H7 (cell line): Measurements from ENCODE around the gene MICALL2. TPM values are rescaled to one million over a fixed set of nuclear protein-coding genes. Genes with fewer than 3 reads are reported as not detected.

Experiments used
- DNase-seq: peaks from one replicate; pipeline ENCODE4 v3.0.0; 2012
- H3K27me3 ChIP-seq: 2 replicates; pipeline ENCODE4 v1.6.0; 2011; ENCODE audit warnings: mild to moderate bottlenecking, low read length; ENCODE audit not compliant: control insufficient read depth, insufficient read depth
- H3K36me3 ChIP-seq: replicated peaks from 2 replicates; pipeline ENCODE4 v1.5.1; 2011; ENCODE audit warnings: low read length; ENCODE audit not compliant: control insufficient read depth, insufficient read depth
- H3K4me3 ChIP-seq: 2 replicates; pipeline ENCODE4 v1.5.1; 2011; ENCODE audit warnings: low read depth, mild to moderate bottlenecking, control low read depth, low read length, moderate library complexity; ENCODE audit not compliant: insufficient read depth
- total RNA-seq: library from RNA; depleted of rRNA; stranded (reverse); fragments of >200 nt; shearing (Covaris generic); gene quantifications from 2 replicates; pipeline ENCODE4 v1.2.3, GENCODE V29; 2014

MICALL2 gene
- total RNA-seq, 1 experiment from 2014 or later: 7.6 TPM

DNA sequence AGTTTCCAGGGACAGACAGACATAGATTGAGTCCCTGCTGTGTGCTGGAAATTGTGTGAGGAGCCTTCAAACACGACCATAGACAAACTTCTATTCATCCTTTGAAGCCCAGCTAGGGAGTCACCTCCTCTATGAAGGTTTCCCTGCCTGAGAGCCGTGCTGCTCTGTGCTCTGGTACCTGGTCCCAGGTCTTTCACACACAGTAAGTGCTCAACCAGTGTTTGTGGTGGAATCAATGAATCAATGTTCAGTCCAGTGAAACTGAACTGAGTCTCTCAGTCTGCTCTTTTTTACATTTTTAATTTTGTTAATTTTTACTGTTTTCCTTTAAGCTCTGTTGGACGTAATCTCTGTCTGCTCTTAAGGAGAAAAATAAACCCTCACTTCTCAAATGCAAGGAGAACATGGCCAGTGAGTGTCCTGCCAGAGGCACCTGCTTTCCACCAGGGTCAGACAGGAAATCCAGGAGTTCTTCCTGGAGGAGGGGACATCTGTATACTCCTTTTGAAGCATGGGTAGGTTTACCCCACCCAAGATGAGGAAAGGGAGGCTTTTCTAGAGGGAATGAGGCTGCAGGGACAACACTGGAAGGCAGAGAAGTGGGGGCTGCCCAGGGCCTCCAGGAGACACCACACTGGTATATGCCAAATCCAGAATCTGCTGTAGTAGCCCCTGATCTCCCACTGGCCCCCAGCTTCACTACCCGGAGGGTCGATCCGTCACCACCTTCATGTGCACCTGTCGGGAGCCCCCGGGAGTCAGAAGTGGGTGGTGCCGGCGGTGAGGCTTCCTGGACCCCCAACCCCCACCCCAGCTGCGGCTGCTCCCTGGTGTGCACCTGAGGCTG is 56.3 kb downstream of the MICALL2 start:
- peaks cover 16% of the 10 kb centered on the region for H3K27me3 ChIP-seq
- H3K36me3 ChIP-seq: no peaks in the 10 kb centered on the region
- no peak overlapping the region for H3K4me3 ChIP-seq
- peak; percentile 59 for DNase-seq

GRCh38 chr7:1402110-1402790 is 57.0 kb downstream of the MICALL2 start:
- DNase-seq: no peak
- peaks cover 16% of the 10 kb centered on the region for H3K27me3 ChIP-seq
- H3K4me3 ChIP-seq: no peak overlapping the region
- H3K36me3 ChIP-seq: no peaks in the 10 kb centered on the region

- no peak overlapping the region for H3K4me3 ChIP-seq
- no peaks in the 10 kb centered on the region for H3K36me3 ChIP-seq
- H3K27me3 ChIP-seq: peaks cover 16% of the 10 kb centered on the region
- no peak for DNase-seq
These were observed 58.3 kb downstream of the MICALL2 start for GRCh38 chr7:1401011-1401410.

- H3K4me3 ChIP-seq: no peak overlapping the region
- no peaks in the 10 kb centered on the region for H3K36me3 ChIP-seq
- peaks cover 16% of the 10 kb centered on the region for H3K27me3 ChIP-seq
- DNase-seq: peak; percentile 55
These were observed 58.9 kb downstream of the MICALL2 start for GRCh38 chr7:1400371-1400770.

- H3K36me3 ChIP-seq: no peaks in the 10 kb centered on the region
- peak; percentile 9 for DNase-seq
- no peak overlapping the region for H3K4me3 ChIP-seq
- peaks cover 3% of the 10 kb centered on the region; the same call in 1 of the 2 replicates for H3K27me3 ChIP-seq
These were observed 61.6 kb downstream of the MICALL2 start for GRCh38 chr7:1397491-1398327.

DNA sequence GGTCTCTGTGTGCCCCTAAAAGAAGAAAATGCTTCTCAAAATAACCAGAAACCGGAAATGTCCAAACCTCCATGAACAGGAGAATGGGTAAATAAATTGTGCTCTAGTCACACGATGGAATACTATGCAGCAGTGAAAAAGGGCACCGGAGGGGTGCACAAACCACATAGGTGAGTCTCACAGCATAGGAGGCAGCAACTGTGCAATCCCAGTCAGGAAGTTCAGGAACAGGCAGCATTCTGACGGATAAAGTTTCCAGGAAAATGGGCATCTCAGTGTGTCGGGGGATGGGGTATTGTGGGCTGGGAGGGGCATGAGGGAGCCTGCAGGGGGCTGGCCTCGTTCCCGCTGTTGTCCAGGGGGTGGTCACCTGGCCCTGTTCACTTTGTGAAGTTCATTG is 63.1 kb downstream of the MICALL2 start:
- no peak for DNase-seq
- Histone ChIP-seq H3K4me3 (no peak overlapping the region), H3K36me3 (no peaks in the 10 kb centered on the region), H3K27me3 (no peaks in the 10 kb centered on the region; the same call in 1 of the 2 replicates)

DNA sequence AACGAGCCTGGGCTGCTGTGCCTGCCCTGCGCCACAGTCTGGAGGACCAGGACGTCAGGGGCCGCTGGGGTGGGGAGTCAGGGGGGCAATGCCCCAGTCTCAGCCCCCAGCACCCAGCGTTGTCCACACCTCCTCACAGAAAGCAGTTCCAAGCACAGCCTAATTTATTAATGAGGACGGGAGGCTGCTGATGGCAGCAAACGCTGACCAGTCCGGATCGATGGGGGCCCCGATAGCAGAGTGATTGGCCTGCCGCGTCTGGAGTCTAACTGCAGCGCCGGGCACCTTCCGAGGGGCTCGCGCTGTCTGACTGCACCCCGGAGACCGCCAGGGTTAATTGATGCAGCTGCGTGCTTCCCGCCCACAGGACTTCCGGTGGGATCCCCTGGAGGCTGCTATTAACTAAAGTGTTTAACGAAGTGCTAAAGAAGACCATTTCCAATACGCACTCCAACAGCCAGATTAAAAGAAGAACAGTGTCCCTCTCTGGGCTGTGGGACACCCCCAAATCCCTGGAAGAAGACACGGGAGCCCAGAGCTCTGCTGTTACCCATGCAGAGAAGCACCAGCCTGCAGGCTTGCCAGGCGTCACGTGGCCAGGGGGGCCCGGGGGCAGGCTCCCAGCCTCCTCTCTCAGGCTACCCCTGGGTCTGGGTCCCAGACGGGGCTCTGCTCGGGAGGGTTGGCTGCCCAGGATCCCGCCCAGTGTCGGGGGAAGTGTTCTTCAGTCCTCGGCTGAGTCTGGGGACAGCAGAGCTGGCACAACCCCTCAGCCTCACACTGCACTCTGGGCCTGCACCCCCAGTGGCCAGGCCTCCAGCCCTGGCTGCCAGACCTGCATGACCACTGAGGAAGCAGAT is 63.8 kb downstream of the MICALL2 start:
- Histone ChIP-seq H3K4me3 (no peak overlapping the region), H3K36me3 (no peaks in the 10 kb centered on the region), H3K27me3 (no peaks in the 10 kb centered on the region)
- peak; percentile 51 for DNase-seq

- H3K27me3 ChIP-seq: no peaks in the 10 kb centered on the region
- DNase-seq: peak; percentile 34
- no peaks in the 10 kb centered on the region for H3K36me3 ChIP-seq
- H3K4me3 ChIP-seq: no peak overlapping the region
These were observed 64.9 kb downstream of the MICALL2 start for GRCh38 chr7:1394371-1394770.

- peak; percentile 28 for DNase-seq
- H3K27me3 ChIP-seq: no peaks in the 10 kb centered on the region
- no peak overlapping the region for H3K4me3 ChIP-seq
- no peaks in the 10 kb centered on the region for H3K36me3 ChIP-seq
These were observed 65.8 kb downstream of the MICALL2 start for GRCh38 chr7:1393421-1393820.

DNA sequence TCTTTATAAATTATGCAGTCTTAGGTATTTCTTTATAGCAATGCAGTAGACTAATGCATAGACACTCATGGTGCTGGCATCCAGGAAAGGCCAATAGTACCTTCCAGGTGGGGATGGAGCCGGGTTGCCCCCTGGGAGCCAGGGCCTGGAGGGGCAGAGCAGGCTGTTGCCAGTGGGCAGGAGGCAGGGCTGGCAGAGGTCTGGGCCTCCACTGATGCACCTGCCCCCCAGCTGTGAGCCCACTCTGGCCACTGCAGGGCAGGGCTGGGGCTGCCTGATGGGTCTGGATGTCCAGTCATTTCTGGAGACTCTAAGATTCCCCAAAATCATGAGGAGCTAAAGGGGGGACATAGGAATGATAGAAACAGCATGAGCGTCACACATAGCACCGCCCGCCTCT is 66.7 kb downstream of the MICALL2 start:
- DNase-seq: peak; percentile 40
- no peaks in the 10 kb centered on the region for H3K36me3 ChIP-seq

GRCh38 chr7:1391449-1391848 is 67.8 kb downstream of the MICALL2 start:
- DNase-seq: peak; percentile 13
- H3K4me3 ChIP-seq: no peak overlapping the region
- H3K36me3 ChIP-seq: no peaks in the 10 kb centered on the region
- H3K27me3 ChIP-seq: no peaks in the 10 kb centered on the region

More for the DNA sequence above, 66.7 kb downstream of the MICALL2 start:
- Histone ChIP-seq H3K27me3 (no peaks in the 10 kb centered on the region), H3K4me3 (no peak overlapping the region)

GRCh38 chr7:1388703-1389335 is 70.5 kb downstream of the MICALL2 start:
- no peaks in the 10 kb centered on the region for H3K27me3 ChIP-seq
- peak; percentile 58 for DNase-seq
- H3K4me3 ChIP-seq: no peak overlapping the region
- no peaks in the 10 kb centered on the region for H3K36me3 ChIP-seq

GRCh38 chr7:1388021-1388702 is 71.1 kb downstream of the MICALL2 start:
- H3K27me3 ChIP-seq: no peaks in the 10 kb centered on the region

More at GRCh38 chr7:1388021-1388702, 71.1 kb downstream of the MICALL2 start:
- H3K36me3 ChIP-seq: no peaks in the 10 kb centered on the region
- DNase-seq: peak; percentile 40
- H3K4me3 ChIP-seq: no peak overlapping the region
